NCI-H1105 (cell line): ENCODE data around the gene SLC7A6.

Experiments used
- DNase-seq: peaks from one replicate; lab custom pipeline; 2025; lab: John Stamatoyannopoulos, UW

SLC7A6 gene

GRCh38 chr16:68257251-68257905 is 6.9 kb upstream of the SLC7A6 start:
- DNase-seq, result no peak

- no peak for DNase-seq
Observed at GRCh38 chr16:68257906-68258800, 6.2 kb upstream of the SLC7A6 start.

- no peak for DNase-seq
Observed at GRCh38 chr16:68259007-68259825, 5.1 kb upstream of the SLC7A6 start.

- no peak for DNase-seq
Observed at GRCh38 chr16:68263559-68264127, 683 bp upstream of the SLC7A6 start.

GRCh38 chr16:68265078-68265920 is 973 bp downstream of the SLC7A6 start:
- no peak for DNase-seq

- no peak for DNase-seq
Observed at GRCh38 chr16:68267612-68268405, 3.5 kb downstream of the SLC7A6 start.

GRCh38 chr16:68269793-68270192 is 5.5 kb downstream of the SLC7A6 start:
- DNase-seq, result no peak

GRCh38 chr16:68270353-68270752 is 6.0 kb downstream of the SLC7A6 start:
- no peak for DNase-seq

GRCh38 chr16:68272507-68273209 is 8.3 kb downstream of the SLC7A6 start:
- DNase-seq, result peak; percentile 26

- DNase-seq, result no peak
Observed at GRCh38 chr16:68273459-68273858, 9.1 kb downstream of the SLC7A6 start.

- no peak for DNase-seq
Observed at GRCh38 chr16:68273896-68274295, 9.6 kb downstream of the SLC7A6 start.

GRCh38 chr16:68274441-68274840 is 10.1 kb downstream of the SLC7A6 start:
- no peak for DNase-seq

GRCh38 chr16:68275611-68276191 is 11.4 kb downstream of the SLC7A6 start:
- peak; percentile 48 for DNase-seq

GRCh38 chr16:68276223-68276622 is 11.9 kb downstream of the SLC7A6 start:
- DNase-seq, result no peak

GRCh38 chr16:68279726-68280558 is 15.6 kb downstream of the SLC7A6 start:
- DNase-seq, result no peak

- DNase-seq, result no peak
Observed at GRCh38 chr16:68281368-68282063, 17.2 kb downstream of the SLC7A6 start.

GRCh38 chr16:68282064-68282452 is 17.7 kb downstream of the SLC7A6 start:
- no peak for DNase-seq

GRCh38 chr16:68283346-68283745 is 19.0 kb downstream of the SLC7A6 start:
- no peak for DNase-seq
